AG20443 (cell line): ENCODE measurements around the gene KCTD20.
"Not testable (repeated sequence)": the region's sequence is repeated elsewhere in the genome, so short reads cannot be mapped to it uniquely, and the experiment has no call there.

ENCODE experiments used
- DNase-seq: peaks from one replicate; pipeline ENCODE4 v3.0.0; 2012; ENCODE audit warnings: low spot score, mixed read lengths

Gene KCTD20

DNA sequence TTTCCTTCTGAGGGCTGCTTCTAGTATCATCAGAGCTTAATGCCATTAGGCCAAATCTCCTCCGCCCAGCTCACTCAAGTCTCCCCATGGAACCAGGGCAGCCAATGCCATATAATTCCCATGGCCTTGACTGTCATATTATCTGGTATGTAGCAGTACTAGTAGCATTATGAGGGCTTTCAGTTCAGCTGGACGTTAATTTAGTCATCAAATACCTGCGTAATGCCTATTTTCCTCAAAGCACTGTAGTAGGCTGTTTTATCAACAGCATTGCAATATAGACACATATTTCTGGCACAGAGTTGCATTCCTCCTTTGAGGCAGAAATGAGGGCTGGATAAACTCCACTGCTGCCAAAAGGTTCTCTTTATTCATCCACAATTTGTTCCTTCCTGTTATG, 1.7 kb downstream of the KCTD20 start:
- DNase-seq: peak; percentile 50

DNA sequence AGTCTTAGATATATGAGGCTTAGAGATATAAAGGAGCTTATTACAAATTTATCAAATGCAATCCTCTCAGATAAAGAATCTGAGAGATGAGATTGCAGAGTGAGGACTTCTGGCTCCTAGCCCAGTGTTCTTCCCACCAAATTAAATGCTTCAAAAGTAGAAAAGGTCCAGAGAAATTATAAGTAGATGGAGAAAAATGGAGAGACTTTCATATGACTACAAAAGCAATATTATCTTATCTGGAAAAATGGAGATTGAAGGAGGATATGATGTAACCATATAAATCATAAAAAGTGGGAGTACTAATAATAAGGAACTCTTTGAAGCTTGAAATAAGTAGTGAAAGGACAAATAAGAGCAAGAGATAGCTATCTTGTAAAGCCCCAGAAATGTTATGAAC, 2.8 kb downstream of the KCTD20 start:
- DNase-seq: no peak

DNA sequence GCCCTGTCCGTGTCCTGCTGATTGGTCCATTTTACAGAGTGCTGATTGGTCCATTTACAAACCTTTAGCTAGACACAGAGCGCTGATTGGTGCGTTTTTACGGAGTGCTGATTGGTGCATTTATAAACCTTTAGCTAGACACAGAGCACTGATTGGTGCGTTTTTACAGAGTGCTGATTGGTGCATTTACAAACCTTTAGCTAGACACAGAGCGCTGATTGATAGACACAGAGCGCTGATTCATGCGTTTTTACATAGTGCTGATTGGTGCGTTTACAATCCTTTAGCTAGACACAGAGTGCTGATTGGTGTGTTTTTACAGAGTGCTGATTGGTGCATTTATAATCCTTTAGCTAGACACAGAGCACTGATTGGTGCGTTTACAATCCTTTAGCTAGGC, 6.4 kb downstream of the KCTD20 start:
- DNase-seq: not testable (repeated sequence)

DNA sequence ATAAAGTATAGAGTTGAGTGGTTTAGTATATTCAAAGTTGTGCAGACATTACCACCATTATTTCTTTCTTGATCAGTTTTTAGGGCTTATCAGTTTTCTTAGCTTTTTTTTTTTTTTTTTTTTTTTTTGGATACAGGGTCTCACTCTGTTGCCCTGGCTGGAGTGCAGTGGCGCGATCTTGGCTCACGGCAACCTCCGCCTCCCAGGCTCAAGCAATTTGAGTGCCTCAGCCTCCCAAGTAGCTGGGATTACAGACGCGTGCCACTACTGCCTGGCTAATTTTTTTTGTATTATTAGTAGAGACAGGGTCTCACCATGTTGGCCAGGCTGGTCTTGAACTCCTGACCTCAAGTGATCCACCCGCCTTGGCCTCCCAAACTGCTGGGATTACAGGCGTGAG, 10.1 kb downstream of the KCTD20 start:
- not testable (repeated sequence) for DNase-seq

- DNase-seq: no peak
Observed at GRCh38 chr6:36455486-36456027, 12.8 kb downstream of the KCTD20 start.

DNA sequence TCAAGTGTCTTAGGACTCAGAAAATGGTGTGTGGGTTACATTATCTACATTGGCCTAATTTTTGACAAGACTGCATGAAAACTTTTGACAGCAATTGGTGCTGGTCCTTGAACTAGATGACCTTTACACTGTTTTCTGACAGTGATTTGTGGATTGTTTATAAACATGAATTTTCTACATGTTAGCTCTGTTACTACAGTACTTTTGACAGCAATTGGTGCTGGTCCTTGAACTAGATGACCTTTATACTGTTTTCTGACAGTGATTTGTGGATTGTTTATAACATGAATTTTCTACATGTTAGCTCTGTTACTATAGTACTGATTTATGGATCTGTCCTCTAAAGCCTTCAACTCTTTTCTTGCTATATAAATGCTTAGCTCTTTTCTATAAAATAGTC, 16.7 kb downstream of the KCTD20 start:
- no peak for DNase-seq

GRCh38 chr6:36460916-36461315, 18.1 kb downstream of the KCTD20 start:
- DNase-seq: no peak

- no peak for DNase-seq
Observed at GRCh38 chr6:36461646-36462045, 18.8 kb downstream of the KCTD20 start.

GRCh38 chr6:36463676-36464075, 20.9 kb downstream of the KCTD20 start:
- peak; percentile 40 for DNase-seq

DNA sequence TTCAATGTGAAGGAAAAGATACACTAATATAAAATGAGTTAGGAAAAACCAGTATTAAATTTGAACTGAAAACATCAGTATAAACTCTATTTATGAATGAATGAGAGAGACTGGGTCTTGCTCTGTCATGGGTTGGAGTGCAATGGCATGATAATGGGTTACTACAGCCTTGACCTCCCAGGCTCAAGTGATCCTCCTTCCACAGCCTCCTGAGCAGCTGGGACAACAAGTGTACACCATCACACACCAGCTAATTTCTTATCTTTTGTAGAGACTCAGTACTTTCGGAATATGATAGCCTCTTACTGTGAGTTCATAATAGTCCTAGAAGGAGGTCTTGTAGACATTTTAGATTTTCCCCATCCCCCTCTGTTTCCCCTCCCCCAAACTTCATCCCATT, 21.4 kb downstream of the KCTD20 start:
- no peak for DNase-seq

- DNase-seq: no peak
Observed at GRCh38 chr6:36467625-36468024, 24.8 kb downstream of the KCTD20 start.

DNA sequence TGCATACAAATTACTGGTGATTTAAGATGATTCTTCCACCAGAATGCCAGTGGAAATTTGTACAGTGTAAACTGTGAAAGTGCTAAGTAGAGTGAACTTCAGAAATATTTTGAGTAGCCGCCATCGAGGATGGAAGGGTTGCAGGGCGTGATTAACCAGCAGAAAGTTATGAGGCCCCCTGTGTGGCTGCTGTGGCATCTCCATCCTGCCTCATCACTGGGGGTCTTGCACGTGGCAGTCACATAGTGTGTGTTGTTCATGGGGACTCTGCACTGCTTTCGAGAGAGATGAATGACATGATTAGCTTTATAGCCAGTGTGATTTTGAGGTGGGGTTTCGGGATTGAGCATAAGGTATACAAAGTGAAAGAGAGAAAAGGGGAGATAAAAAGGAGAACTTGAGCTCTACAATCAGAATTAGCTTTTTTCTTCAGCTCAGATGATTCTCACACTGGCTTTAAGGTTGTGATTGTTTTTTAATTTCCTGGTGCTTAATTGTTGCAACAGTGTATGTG, 26.4 kb downstream of the KCTD20 start:
- no peak for DNase-seq

GRCh38 chr6:36469946-36470345, 27.1 kb downstream of the KCTD20 start:
- no peak for DNase-seq

DNA sequence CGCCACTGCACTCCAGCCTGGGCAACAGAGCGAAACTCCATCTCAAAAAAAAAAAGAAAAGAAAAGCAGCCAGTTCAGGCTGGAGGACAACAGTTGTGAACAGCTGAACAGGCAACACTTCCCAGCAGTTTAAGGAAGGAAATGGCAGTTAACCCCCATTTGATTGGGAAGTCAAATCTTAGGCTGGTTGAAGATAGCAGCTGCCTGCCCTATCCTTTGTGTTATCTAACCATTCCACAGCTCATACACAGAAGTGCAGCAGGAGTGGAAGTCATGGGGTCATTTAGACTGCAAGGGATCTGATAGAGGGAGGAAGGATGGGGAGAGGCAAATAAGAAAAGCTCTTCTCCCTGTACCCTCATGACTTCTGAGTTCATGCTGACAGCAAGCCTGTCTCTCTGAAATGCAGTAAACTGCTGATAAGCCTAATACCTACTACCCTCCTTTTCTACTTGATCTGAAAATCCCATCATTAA, 35.3 kb downstream of the KCTD20 start:
- no peak for DNase-seq

DNA sequence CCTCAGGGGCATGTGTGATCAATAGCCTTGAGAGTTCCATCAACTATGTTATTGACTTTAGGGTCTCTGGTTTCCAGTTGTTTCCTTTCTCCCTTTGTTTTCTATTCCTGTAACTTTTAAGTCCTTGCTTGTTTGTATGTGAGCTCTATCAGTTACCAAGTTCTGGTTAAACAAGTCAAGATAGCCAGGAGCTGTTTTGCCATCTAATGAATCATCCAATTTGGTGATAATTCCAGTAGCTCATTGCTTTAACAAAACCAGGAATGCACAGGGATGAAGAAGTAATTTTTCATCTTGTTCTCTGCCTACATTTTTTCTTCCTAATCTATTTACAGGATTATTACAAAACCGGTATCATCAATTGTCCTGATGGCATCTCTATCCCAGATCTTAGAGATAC, 36.5 kb downstream of the KCTD20 start:
- DNase-seq: no peak

DNA sequence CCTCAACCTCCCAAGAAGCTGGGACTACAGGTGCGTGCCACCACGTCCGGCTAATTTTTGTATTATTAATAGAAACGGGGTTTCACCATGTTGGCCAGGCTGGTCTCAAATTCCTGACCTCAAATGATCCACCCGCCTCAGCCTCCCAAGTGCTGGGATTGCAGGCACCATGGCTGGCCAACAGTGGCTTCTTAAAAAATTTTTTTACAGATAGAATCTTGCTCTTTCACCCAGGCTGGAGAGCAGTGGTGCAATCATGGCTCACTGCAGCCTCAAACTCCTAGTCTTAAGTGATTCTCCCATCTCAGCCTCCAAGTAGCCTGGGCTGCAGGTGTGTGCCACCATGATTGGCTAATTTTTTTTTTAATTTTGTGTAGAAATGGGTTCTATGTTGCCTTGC, 40.5 kb downstream of the KCTD20 start:
- DNase-seq: not testable (repeated sequence)

GRCh38 chr6:36484736-36485135, 41.9 kb downstream of the KCTD20 start:
- DNase-seq: no peak

GRCh38 chr6:36487698-36488097, 44.9 kb downstream of the KCTD20 start:
- peak; percentile 38 for DNase-seq

DNA sequence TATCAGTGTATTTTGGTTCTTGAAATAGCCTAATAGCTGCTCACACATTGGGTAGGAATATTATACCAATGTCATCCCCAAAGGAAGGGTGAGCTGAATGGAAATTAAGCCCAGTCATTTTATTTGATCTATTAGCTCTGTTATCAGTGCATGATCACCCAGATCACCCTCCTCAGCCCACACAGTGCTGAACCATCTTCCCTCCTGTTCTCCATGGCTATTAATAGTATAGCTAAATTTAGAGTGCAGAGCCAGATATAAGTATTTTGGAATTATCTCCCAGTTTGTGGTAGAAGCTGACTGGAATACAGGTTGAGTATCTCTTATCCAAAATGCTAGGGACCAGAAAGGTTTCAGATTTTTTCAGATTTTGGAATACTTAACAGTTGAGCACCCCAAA, 45.4 kb downstream of the KCTD20 start:
- no peak for DNase-seq

DNA sequence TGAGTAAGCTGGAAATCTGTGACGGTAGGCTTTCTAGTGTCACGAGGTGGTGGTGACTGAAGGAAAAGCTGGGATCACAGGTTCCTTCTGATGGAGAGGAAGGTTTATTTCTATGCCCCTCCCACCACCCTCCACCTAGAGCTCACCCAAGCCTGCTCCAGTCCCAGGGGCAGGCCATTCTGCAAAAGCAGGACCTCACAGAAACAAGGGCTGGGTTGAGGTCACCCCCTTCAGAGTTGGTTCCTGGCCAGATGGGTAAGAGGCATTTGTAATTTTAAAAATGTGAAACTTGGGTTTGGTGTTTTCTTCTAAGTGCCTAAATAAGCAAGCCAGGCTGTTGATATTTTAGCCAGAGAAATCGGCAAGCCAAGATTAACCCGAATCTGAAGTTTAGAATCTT, 46.6 kb downstream of the KCTD20 start:
- DNase-seq: no peak

- DNase-seq: no peak
Observed at GRCh38 chr6:36491378-36491965, 48.7 kb downstream of the KCTD20 start.

DNA sequence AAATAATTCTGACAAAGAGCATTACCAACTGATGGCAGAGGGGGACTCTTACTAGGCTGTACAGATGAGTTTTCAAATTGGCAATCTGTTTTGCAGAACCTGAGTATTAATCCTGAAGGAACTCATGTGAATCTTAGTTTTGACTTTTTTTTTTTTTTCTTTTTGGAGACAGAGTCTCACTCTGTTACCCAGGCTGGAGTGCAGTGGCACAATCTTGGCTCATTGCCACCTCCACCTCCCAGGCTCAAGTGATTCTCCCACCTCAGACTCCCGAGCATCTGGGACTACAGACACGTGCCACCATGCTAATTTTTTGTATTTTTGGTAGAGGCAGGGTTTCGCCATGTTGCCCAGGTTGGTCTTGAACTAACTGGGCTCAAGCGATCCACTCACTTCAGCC, 49.3 kb downstream of the KCTD20 start:
- no peak for DNase-seq

DNA sequence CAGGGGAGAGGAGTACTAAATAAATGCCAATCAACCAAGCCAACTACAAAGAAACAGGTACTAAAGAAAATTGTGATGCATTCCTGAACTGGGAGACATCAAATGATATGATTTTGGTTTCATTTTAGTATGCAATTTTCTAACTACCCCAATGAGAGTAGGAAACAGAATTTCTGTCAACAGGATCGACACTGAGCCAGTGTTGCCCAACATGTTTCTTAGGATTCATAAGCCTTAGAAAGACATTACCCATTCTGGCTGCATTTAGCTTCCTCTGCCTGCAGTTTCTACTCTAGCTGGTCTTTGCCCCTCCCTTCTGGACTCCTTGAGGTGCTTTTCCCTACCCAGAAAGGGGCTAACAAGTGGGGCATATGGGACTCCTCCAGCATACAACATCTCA, 49.8 kb downstream of the KCTD20 start:
- DNase-seq: no peak

DNA sequence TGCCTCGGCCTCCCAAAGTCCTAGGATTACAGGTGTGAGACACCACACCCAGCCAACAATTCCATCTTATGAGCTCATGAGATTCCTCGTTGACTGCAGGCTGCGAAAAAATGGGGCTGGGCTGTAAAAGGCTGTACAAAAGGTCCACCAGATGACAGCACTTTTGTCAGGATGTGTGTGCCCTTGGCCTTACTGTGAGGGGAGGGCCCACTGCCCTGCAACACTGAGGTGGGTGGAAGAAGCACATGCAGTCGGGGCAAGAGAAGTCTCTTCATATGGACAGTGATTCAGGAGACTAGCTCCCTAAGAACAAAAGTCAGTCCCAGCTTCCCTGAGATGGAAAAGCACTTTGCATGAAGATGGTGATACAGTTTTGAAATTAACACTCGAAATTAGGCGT, 50.5 kb downstream of the KCTD20 start:
- no peak for DNase-seq
